LoVo (cell line): ENCODE results near the gene ANGPT4.

ENCODE experiments used
- DNase-seq: peaks from one replicate; pipeline ENCODE4 v3.0.0-alpha.2; 2016; ENCODE audit warnings: low spot score

Gene ANGPT4

GRCh38 chr20:940926-941325, 24.8 kb upstream of the ANGPT4 start:
- DNase-seq, result no peak

GRCh38 chr20:939606-940005, 23.5 kb upstream of the ANGPT4 start:
- no peak for DNase-seq

GRCh38 chr20:934186-934840, 18.2 kb upstream of the ANGPT4 start:
- no peak for DNase-seq

GRCh38 chr20:933029-933428, 16.9 kb upstream of the ANGPT4 start:
- DNase-seq, result no peak

GRCh38 chr20:931401-931800, 15.3 kb upstream of the ANGPT4 start:
- no peak for DNase-seq

GRCh38 chr20:926670-927069, 10.5 kb upstream of the ANGPT4 start:
- no peak for DNase-seq

GRCh38 chr20:925516-925915, 9.4 kb upstream of the ANGPT4 start:
- DNase-seq, result no peak

- no peak for DNase-seq
These were observed 8.5 kb upstream of the ANGPT4 start for GRCh38 chr20:924639-925038.

- no peak for DNase-seq
These were observed 6.6 kb upstream of the ANGPT4 start for GRCh38 chr20:922781-923180.

GRCh38 chr20:921068-921467, 4.9 kb upstream of the ANGPT4 start:
- no peak for DNase-seq

- DNase-seq, result no peak
These were observed 4.2 kb upstream of the ANGPT4 start for GRCh38 chr20:920311-920710.

- no peak for DNase-seq
These were observed 3.4 kb upstream of the ANGPT4 start for GRCh38 chr20:919491-919916.

- no peak for DNase-seq
These were observed 1.3 kb upstream of the ANGPT4 start for GRCh38 chr20:917416-917815.

- DNase-seq, result no peak
These were observed 691 bp upstream of the ANGPT4 start for GRCh38 chr20:916825-917224.

GRCh38 chr20:914727-915498, 1.2 kb downstream of the ANGPT4 start:
- DNase-seq, result no peak

GRCh38 chr20:913306-913849, 2.8 kb downstream of the ANGPT4 start:
- no peak for DNase-seq

GRCh38 chr20:911882-912600, 4.1 kb downstream of the ANGPT4 start:
- no peak for DNase-seq

GRCh38 chr20:910870-911770, 5.0 kb downstream of the ANGPT4 start:
- no peak for DNase-seq

GRCh38 chr20:910132-910869, 5.8 kb downstream of the ANGPT4 start:
- DNase-seq, result no peak

- DNase-seq, result no peak
These were observed 6.5 kb downstream of the ANGPT4 start for GRCh38 chr20:909641-910040.

- DNase-seq, result no peak
These were observed 9.3 kb downstream of the ANGPT4 start for GRCh38 chr20:906703-907270.
